IPS-18a (cell line): ENCODE results near the gene FERMT1.

Experiments
- H3K27ac ChIP-seq: one replicate; pipeline ENCODE4 v1.5.1; 2013; ENCODE audit warnings: low read length
- H3K27me3 ChIP-seq: one replicate; pipeline ENCODE4 v1.6.1; 2013; ENCODE audit warnings: mild to moderate bottlenecking, low read length; ENCODE audit not compliant: control insufficient read depth, insufficient read depth
- H3K36me3 ChIP-seq: one replicate; pipeline ENCODE4 v1.6.1; 2013; ENCODE audit warnings: low read depth, low read length; ENCODE audit not compliant: control insufficient read depth
- H3K4me1 ChIP-seq: one replicate; pipeline ENCODE4 v1.6.1; 2013; ENCODE audit warnings: low read depth, low read length; ENCODE audit not compliant: control insufficient read depth
- H3K4me3 ChIP-seq: one replicate; pipeline ENCODE4 v1.5.1; 2013; ENCODE audit warnings: low read length
- H3K9ac ChIP-seq: one replicate; pipeline ENCODE4 v1.6.1; 2013; ENCODE audit warnings: mild to moderate bottlenecking, low read length, moderate library complexity
- H3K9me3 ChIP-seq: one replicate; pipeline ENCODE4 v1.6.1; 2013; ENCODE audit warnings: low read depth, low read length; ENCODE audit not compliant: control insufficient read depth

Gene FERMT1

GRCh38 chr20:6122873-6123648 lies at the start of gene FERMT1:
FERMT1 (minus strand) TSS chr20:6123030; CDS start chr20:6119554, 3,476 bp downstream.
- no peak within 1 kb of the TSS for H3K27ac ChIP-seq
- peaks cover 4% of the 10 kb centered on the region for H3K36me3 ChIP-seq
- peak within 1 kb of the TSS; percentile 64 for H3K4me3 ChIP-seq
- H3K9me3 ChIP-seq: no peaks in the 10 kb centered on the region
- H3K9ac ChIP-seq: peak within 1 kb of the TSS; percentile 53
- peaks cover 18% of the 10 kb centered on the region for H3K27me3 ChIP-seq
- peaks cover 34% of the 10 kb centered on the region for H3K4me1 ChIP-seq

- Histone ChIP-seq H3K4me1 (no peaks in the 10 kb centered on the region), H3K27ac (no peak overlapping the region), H3K9me3 (no peaks in the 10 kb centered on the region), H3K36me3 (no peaks in the 10 kb centered on the region), H3K9ac (no peak overlapping the region), H3K4me3 (no peak overlapping the region), H3K27me3 (no peaks in the 10 kb centered on the region)
Observed at GRCh38 chr20:6169251-6169650, 46.4 kb upstream of the FERMT1 start.

GRCh38 chr20:6168204-6168603 lies 45.4 kb upstream of the FERMT1 start:
- H3K27ac ChIP-seq: no peak overlapping the region
- H3K4me3 ChIP-seq: no peak overlapping the region
- H3K9me3 ChIP-seq: no peaks in the 10 kb centered on the region
- H3K4me1 ChIP-seq: no peaks in the 10 kb centered on the region
- no peaks in the 10 kb centered on the region for H3K27me3 ChIP-seq
- H3K9ac ChIP-seq: no peak overlapping the region
- no peaks in the 10 kb centered on the region for H3K36me3 ChIP-seq

GRCh38 chr20:6165346-6165745 lies 42.5 kb upstream of the FERMT1 start:
- Histone ChIP-seq H3K4me1 (no peaks in the 10 kb centered on the region), H3K9ac (no peak overlapping the region), H3K4me3 (no peak overlapping the region), H3K9me3 (no peaks in the 10 kb centered on the region), H3K27me3 (no peaks in the 10 kb centered on the region), H3K27ac (no peak overlapping the region), H3K36me3 (no peaks in the 10 kb centered on the region)

GRCh38 chr20:6164421-6165341 lies 41.9 kb upstream of the FERMT1 start:
- Histone ChIP-seq H3K4me1 (no peaks in the 10 kb centered on the region), H3K27ac (no peak overlapping the region), H3K9me3 (no peaks in the 10 kb centered on the region)

GRCh38 chr20:6160736-6161135 lies 37.9 kb upstream of the FERMT1 start:
- Histone ChIP-seq H3K36me3 (no peaks in the 10 kb centered on the region), H3K4me1 (no peaks in the 10 kb centered on the region), H3K4me3 (no peak overlapping the region), H3K9ac (no peak overlapping the region), H3K27ac (no peak overlapping the region), H3K9me3 (peaks cover 14% of the 10 kb centered on the region), H3K27me3 (no peaks in the 10 kb centered on the region)

More at GRCh38 chr20:6164421-6165341, 41.9 kb upstream of the FERMT1 start:
- H3K9ac ChIP-seq: no peak overlapping the region
- H3K27me3 ChIP-seq: no peaks in the 10 kb centered on the region
- H3K4me3 ChIP-seq: no peak overlapping the region
- H3K36me3 ChIP-seq: no peaks in the 10 kb centered on the region

GRCh38 chr20:6157345-6157744 lies 34.5 kb upstream of the FERMT1 start:
- no peak overlapping the region for H3K27ac ChIP-seq
- peaks cover 17% of the 10 kb centered on the region for H3K9me3 ChIP-seq
- no peaks in the 10 kb centered on the region for H3K36me3 ChIP-seq
- H3K4me1 ChIP-seq: no peaks in the 10 kb centered on the region
- H3K4me3 ChIP-seq: no peak overlapping the region
- H3K9ac ChIP-seq: no peak overlapping the region
- no peaks in the 10 kb centered on the region for H3K27me3 ChIP-seq

GRCh38 chr20:6152777-6153176 lies 29.9 kb upstream of the FERMT1 start:
- Histone ChIP-seq H3K4me3 (no peak overlapping the region), H3K9ac (no peak overlapping the region), H3K4me1 (no peaks in the 10 kb centered on the region), H3K36me3 (no peaks in the 10 kb centered on the region), H3K9me3 (peaks cover 17% of the 10 kb centered on the region), H3K27ac (no peak overlapping the region), H3K27me3 (no peaks in the 10 kb centered on the region)

GRCh38 chr20:6148073-6148472 lies 25.2 kb upstream of the FERMT1 start:
- no peaks in the 10 kb centered on the region for H3K27me3 ChIP-seq
- H3K4me3 ChIP-seq: no peak overlapping the region
- H3K27ac ChIP-seq: no peak overlapping the region
- no peaks in the 10 kb centered on the region for H3K4me1 ChIP-seq
- H3K9me3 ChIP-seq: no peaks in the 10 kb centered on the region
- H3K36me3 ChIP-seq: no peaks in the 10 kb centered on the region
- no peak overlapping the region for H3K9ac ChIP-seq

GRCh38 chr20:6142348-6142993 lies 19.6 kb upstream of the FERMT1 start:
- Histone ChIP-seq H3K4me1 (no peaks in the 10 kb centered on the region), H3K9me3 (no peaks in the 10 kb centered on the region), H3K36me3 (no peaks in the 10 kb centered on the region), H3K9ac (no peak overlapping the region), H3K27me3 (no peaks in the 10 kb centered on the region), H3K27ac (no peak overlapping the region), H3K4me3 (no peak overlapping the region)

- Histone ChIP-seq H3K4me1 (no peaks in the 10 kb centered on the region), H3K4me3 (no peak overlapping the region), H3K27ac (no peak overlapping the region), H3K36me3 (no peaks in the 10 kb centered on the region), H3K27me3 (no peaks in the 10 kb centered on the region), H3K9ac (no peak overlapping the region), H3K9me3 (no peaks in the 10 kb centered on the region)
Observed at GRCh38 chr20:6140947-6141346, 18.1 kb upstream of the FERMT1 start.
